Bronchial epithelial cell (primary cell): Measurements from ENCODE around the gene SHLD1. TPM values are rescaled to one million over a fixed set of nuclear protein-coding genes. Genes with fewer than 3 reads are reported as not detected.
"Not testable (repeated sequence)": the region's sequence is repeated elsewhere in the genome, so short reads cannot be mapped to it uniquely, and the experiment has no call there.

Experiments used
- DNase-seq: peaks from one replicate; pipeline ENCODE4 v3.0.0-alpha.2; 2010; ENCODE audit warnings: low read depth
- FAIRE-seq: peaks from 2 replicates; lab custom pipeline; 2011; peaks lifted over from hg19 to GRCh38; lab: Jason Lieb, UNC
- H3K27me3 ChIP-seq: 2 replicates; pipeline ENCODE4 v1.5.1; 2011; ENCODE audit warnings: low read length; ENCODE audit not compliant: control insufficient read depth, insufficient read depth
- H3K36me3 ChIP-seq: 2 replicates; pipeline ENCODE4 v1.5.1; 2011; ENCODE audit warnings: low read length; ENCODE audit not compliant: control insufficient read depth, insufficient read depth
- H3K4me3 ChIP-seq: 2 replicates; pipeline ENCODE4 v1.5.1; 2011; ENCODE audit warnings: mild to moderate bottlenecking, low read depth, low read length, control low read depth
- total RNA-seq: library from RNA; depleted of rRNA; stranded (reverse); fragments of >200 nt; gene quantifications from 2 replicates; pipeline ENCODE4 v1.2.1, GENCODE V29; 2014
- TF ChIP-seq, protein P1 (sequence below): IDR thresholded peaks from 2 replicates; pipeline ENCODE4 v1.5.1; 2011; ENCODE audit warnings: mild to moderate bottlenecking, moderate library complexity, low read length, control low read depth, inconsistent platforms; ENCODE audit not compliant: insufficient read depth, severe bottlenecking

SHLD1 gene
- total RNA-seq, 1 donor from 2014 or later: 4.5 TPM

DNA sequence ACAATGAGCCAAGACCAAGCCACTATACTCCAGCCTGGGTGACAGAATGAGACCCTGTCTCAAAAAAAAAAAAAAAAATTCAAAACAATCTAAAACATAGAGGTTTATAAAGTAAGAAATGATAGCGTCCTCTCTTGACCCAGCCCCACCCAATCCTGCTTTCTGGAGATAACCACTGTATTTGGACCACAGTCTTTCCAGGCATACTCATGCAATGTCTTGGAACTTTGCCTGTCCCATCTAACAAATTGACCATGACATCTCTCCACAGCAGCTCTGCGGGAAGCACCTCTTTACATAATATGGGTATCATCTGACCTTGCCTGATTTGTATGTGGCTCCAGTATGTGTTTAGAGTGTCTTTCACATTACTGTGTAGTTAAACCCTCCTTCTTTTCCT lies 9.1 kb upstream of the SHLD1 start:
- DNase-seq: no peak
- TF ChIP-seq, protein P1, sequence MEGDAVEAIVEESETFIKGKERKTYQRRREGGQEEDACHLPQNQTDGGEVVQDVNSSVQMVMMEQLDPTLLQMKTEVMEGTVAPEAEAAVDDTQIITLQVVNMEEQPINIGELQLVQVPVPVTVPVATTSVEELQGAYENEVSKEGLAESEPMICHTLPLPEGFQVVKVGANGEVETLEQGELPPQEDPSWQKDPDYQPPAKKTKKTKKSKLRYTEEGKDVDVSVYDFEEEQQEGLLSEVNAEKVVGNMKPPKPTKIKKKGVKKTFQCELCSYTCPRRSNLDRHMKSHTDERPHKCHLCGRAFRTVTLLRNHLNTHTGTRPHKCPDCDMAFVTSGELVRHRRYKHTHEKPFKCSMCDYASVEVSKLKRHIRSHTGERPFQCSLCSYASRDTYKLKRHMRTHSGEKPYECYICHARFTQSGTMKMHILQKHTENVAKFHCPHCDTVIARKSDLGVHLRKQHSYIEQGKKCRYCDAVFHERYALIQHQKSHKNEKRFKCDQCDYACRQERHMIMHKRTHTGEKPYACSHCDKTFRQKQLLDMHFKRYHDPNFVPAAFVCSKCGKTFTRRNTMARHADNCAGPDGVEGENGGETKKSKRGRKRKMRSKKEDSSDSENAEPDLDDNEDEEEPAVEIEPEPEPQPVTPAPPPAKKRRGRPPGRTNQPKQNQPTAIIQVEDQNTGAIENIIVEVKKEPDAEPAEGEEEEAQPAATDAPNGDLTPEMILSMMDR: no peak
- Histone ChIP-seq H3K36me3 (no peaks in the 10 kb centered on the region), H3K4me3 (no peak overlapping the region), H3K27me3 (no peaks in the 10 kb centered on the region)
- FAIRE-seq: no peak

DNA sequence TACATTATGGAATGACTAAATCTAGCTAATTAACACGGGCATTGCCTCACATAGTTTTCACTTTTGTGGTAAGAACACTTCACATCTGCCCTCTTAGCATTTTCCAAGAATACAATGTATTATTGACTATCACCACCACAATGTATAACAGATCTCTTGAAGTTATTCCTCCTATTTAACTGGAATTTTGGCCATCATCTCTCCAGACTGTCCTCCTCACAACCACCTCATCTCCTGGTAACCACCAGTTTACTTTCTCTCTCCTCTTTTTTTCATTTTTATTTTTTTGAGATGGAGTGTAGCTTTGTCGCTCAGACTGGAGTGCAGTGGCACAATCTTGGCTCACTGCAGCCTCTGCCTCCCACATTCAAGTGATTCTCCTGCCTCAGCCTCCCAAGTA lies 8.2 kb upstream of the SHLD1 start:
- Histone ChIP-seq H3K27me3 (no peaks in the 10 kb centered on the region), H3K36me3 (no peaks in the 10 kb centered on the region), H3K4me3 (no peak overlapping the region)
- FAIRE-seq (no peak), DNase-seq (no peak)
- TF ChIP-seq, protein P1: no peak

DNA sequence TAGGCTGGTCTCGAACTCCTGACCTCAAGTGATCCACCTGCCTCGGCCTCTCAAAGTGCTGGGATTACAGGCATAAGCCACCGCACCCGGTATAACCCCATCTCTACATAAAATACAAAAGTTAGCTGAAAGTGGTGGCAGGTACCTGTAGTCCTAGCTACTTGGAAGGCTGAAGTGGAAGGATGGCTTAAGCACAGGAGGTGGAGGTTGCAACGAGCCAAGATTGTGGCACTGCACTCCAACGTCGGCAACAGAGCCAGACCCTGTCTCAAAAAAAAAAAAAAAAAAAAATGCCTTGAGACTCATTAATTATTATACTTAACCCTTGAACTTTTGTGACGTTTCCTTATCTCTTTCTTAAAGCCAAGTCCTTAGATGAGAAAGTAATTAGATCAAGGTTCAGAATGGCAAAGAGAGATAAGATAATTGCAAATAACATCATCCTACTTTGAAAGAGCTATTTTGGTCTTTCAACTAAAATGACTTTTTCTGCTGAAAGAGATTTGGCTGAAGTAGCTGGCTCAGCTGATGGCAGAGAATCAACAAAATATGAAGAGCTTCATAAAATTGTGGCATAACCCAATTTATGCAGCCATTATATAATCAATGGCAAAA lies 4.7 kb upstream of the SHLD1 start:
- TF ChIP-seq, protein P1: no peak
- Histone ChIP-seq H3K4me3 (no peak overlapping the region), H3K27me3 (no peaks in the 10 kb centered on the region), H3K36me3 (no peaks in the 10 kb centered on the region)
- no peak for DNase-seq
- no peak for FAIRE-seq

DNA sequence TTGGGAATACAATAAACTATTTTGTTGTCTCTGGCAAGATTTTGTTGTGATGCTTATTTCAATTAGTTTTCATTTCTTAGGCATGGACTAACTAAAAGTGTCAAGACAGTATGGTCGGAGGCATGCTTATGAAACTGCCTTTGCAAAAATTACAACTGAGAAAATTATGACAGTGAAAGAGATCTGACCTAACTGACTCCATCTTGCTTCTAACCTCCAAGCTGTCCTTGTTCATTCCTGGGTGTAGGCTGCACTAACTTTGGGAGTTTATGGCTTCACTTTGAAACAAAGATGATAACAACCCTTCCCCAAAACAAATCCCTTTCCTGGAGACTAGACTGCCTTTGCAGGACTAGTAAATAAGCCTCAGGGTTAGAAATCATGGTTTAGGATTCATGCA lies 4.1 kb upstream of the SHLD1 start:
- no peak overlapping the region for H3K4me3 ChIP-seq
- no peak for DNase-seq
- H3K36me3 ChIP-seq: no peaks in the 10 kb centered on the region
- TF ChIP-seq, protein P1: no peak
- no peaks in the 10 kb centered on the region for H3K27me3 ChIP-seq
- no peak for FAIRE-seq

DNA sequence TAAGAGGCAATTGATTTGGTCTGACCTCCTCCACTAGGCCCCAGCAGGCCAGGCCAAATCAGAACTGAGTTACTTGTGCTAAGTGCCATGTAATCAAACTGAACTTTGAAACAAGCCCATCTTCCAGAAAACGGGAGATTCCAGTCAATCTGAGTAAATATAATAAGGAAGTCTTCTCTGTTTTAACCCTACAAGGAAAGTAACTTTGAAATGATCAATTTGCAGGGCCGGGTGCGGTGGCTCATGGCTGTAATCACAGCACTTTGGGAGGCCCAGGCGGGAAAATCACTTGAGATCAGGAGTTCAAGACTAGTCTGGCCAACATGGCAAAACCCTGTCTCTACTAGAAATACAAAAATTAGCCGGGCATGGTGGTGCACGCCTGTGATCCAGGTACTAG lies 2.0 kb upstream of the SHLD1 start:
- Histone ChIP-seq H3K36me3 (no peaks in the 10 kb centered on the region), H3K4me3 (no peak overlapping the region), H3K27me3 (no peaks in the 10 kb centered on the region)
- TF ChIP-seq, protein P1: no peak
- no peak for FAIRE-seq
- no peak for DNase-seq

DNA sequence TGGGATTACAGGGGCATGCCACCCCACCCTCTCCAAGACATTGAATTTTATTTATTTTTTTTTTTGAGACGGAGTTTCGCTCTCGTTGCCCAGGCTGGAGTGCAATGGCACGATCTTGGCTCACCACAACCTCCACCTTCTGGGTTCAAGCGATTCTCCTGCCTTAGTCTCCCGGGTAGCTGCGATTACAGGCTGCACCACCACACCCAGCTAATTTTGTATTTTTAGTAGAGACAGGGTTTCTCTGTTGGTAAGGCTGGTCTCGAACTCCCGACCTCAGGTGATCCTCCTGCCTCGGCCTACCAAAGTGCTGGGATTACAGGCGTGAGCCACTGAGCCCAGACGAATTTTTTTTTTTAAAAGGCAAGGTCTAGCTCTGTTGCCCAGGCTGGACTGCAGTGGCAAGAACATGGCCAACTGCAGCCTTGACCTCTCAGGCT lies 669 bp upstream of the SHLD1 start:
- FAIRE-seq, H3K36me3 ChIP-seq, DNase-seq, H3K4me3 ChIP-seq, H3K27me3 ChIP-seq: not testable (repeated sequence)
